ENCODE data around the gene CCDC63. TPM values are rescaled to one million over a fixed set of nuclear protein-coding genes. Genes with fewer than 3 reads are reported as not detected.

CCDC63 gene
- polyA plus RNA-seq, 3 donors, result 0.22 TPM; not detected in 2

DNA sequence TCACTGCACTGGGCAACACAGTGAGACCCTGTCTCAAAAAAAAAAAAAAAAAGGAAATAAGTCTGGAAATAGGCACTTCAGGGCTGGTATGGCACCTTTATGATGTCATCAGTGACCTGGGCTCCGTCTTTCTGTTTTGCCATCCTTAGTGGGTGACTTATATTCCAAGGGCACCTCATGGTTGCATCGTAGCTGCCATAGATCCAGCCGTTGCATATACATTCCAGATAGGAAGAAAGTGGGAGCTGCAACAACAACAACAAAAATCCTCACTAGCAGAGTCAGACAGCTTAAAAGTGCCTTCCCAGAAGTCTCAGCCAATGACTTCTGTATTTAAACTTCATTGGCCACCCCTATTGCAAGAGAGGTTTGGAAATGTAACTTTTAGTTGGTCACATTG, 47.2 kb downstream of the CCDC63 start:
- Histone ChIP-seq H2AFZ (ENCODE audit: insufficient read depth, low read depth, low read length, poor library complexity, severe bottlenecking) (peak overlapping the region; percentile 55), H4K20me1 (ENCODE audit: insufficient read depth, low read length) (no peaks in the 10 kb centered on the region), H3K27me3 (ENCODE audit: control insufficient read depth in 2 of 2, insufficient read depth in 2 of 2, low read length in 2 of 2) (no peaks in the 10 kb centered on the region), H3K9me3 (replicated peaks in 1 of 2; ENCODE audit: control insufficient read depth in 1 of 2, insufficient read depth in 1 of 2, low read length in 2 of 2) (peaks cover 0 to 4% of the 10 kb centered on the region in 2 donors), H3K4me1 (ENCODE audit: control insufficient read depth in 1 of 2, insufficient read depth in 2 of 2, low read length in 2 of 2) (peaks cover 13% of the 10 kb centered on the region in 2 donors), H3K4me3 (replicated peaks in 1 of 3; ENCODE audit: low read depth in 2 of 3, low read length in 3 of 3) (no peak overlapping the region), H3K9ac (ENCODE audit: insufficient read depth, low read length, poor library complexity, severe bottlenecking) (no peak overlapping the region), H3K27ac (ENCODE audit: low read depth in 1 of 2, low read length in 2 of 2) (no peak overlapping the region), H3K4me2 (replicated peaks; ENCODE audit: extremely low read depth, low read length, poor library complexity, severe bottlenecking) (no peak overlapping the region), H3K79me2 (ENCODE audit: insufficient read depth, low read length) (no peaks in the 10 kb centered on the region), H3K36me3 (replicated peaks in 1 of 2; ENCODE audit: control insufficient read depth in 1 of 2, insufficient read depth in 2 of 2, low read length in 2 of 2) (no peaks in the 10 kb centered on the region)
- TF ChIP-seq, protein P1, sequence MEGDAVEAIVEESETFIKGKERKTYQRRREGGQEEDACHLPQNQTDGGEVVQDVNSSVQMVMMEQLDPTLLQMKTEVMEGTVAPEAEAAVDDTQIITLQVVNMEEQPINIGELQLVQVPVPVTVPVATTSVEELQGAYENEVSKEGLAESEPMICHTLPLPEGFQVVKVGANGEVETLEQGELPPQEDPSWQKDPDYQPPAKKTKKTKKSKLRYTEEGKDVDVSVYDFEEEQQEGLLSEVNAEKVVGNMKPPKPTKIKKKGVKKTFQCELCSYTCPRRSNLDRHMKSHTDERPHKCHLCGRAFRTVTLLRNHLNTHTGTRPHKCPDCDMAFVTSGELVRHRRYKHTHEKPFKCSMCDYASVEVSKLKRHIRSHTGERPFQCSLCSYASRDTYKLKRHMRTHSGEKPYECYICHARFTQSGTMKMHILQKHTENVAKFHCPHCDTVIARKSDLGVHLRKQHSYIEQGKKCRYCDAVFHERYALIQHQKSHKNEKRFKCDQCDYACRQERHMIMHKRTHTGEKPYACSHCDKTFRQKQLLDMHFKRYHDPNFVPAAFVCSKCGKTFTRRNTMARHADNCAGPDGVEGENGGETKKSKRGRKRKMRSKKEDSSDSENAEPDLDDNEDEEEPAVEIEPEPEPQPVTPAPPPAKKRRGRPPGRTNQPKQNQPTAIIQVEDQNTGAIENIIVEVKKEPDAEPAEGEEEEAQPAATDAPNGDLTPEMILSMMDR (IDR thresholded peaks at IDR 0.05), result no peak
- Mint-ChIP-seq H3K36me3 (no peaks in the 10 kb centered on the region), H3K4me1 (peaks cover 13% of the 10 kb centered on the region), H3K4me3 (no peak overlapping the region), H3K9me3 (peaks cover 0 to 3% (median 0%) of the 10 kb centered on the region in 7 donors), H3K27me3 (ENCODE audit: low read depth in 3 of 3) (peaks cover 1 to 7% (median 3%) of the 10 kb centered on the region in 3 donors), H3K27ac (no peak overlapping the region)
- WGBS (ENCODE audit: insufficient coverage), result no CpG with 5 or more reads among the region's 3 CpGs
- intact Hi-C loops (cut with micrococcal nuclease), result no loop called here
- DNase-seq, result no peak

DNA sequence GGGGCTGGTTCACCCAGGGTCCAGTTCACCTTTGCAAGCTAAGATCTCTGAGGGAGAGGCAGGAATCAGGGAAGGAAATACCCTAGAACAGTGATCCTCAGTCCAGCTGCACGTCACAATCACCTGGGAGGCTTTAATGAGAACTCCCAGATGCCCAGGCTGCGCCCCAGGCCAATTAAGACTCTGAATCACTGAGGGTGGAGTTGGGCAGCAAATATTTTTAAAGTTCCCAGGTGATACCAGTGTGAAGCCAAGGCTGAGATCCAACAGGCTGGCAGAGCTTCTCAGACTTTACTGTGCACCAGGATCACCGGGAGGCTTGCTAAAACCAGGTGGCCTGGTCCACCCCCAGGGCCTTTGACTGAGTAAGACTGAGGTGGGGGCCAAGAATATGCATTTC, 49.8 kb downstream of the CCDC63 start:
- TF ChIP-seq, protein P1 (IDR thresholded peaks at IDR 0.05), result no peak
- Histone ChIP-seq H3K36me3 (replicated peaks in 1 of 2; ENCODE audit: control insufficient read depth in 1 of 2, insufficient read depth in 2 of 2, low read length in 2 of 2) (no peaks in the 10 kb centered on the region), H4K20me1 (ENCODE audit: insufficient read depth, low read length) (no peaks in the 10 kb centered on the region), H3K4me2 (replicated peaks; ENCODE audit: extremely low read depth, low read length, poor library complexity, severe bottlenecking) (no peak overlapping the region), H2AFZ (ENCODE audit: insufficient read depth, low read depth, low read length, poor library complexity, severe bottlenecking) (no peak overlapping the region), H3K79me2 (ENCODE audit: insufficient read depth, low read length) (no peaks in the 10 kb centered on the region), H3K27ac (ENCODE audit: low read depth in 1 of 2, low read length in 2 of 2) (no peak overlapping the region), H3K27me3 (ENCODE audit: control insufficient read depth in 2 of 2, insufficient read depth in 2 of 2, low read length in 2 of 2) (no peaks in the 10 kb centered on the region), H3K9ac (ENCODE audit: insufficient read depth, low read length, poor library complexity, severe bottlenecking) (no peak overlapping the region), H3K9me3 (replicated peaks in 1 of 2; ENCODE audit: control insufficient read depth in 1 of 2, insufficient read depth in 1 of 2, low read length in 2 of 2) (peaks cover 0 to 4% of the 10 kb centered on the region in 2 donors), H3K4me1 (ENCODE audit: control insufficient read depth in 1 of 2, insufficient read depth in 2 of 2, low read length in 2 of 2) (peaks cover 13% of the 10 kb centered on the region in 2 donors), H3K4me3 (replicated peaks in 1 of 3; ENCODE audit: low read depth in 2 of 3, low read length in 3 of 3) (no peak overlapping the region)
- H3K27ac Mint-ChIP-seq, result no peak overlapping the region
- no peak for DNase-seq
- intact Hi-C loops (cut with micrococcal nuclease), result no loop called here
- peaks cover 0 to 8% (median 0%) of the 10 kb centered on the region in 3 donors for H3K27me3 Mint-ChIP-seq (ENCODE audit: low read depth in 3 of 3)
- no peaks in the 10 kb centered on the region for H3K36me3 Mint-ChIP-seq
- H3K4me1 Mint-ChIP-seq, result peaks cover 13% of the 10 kb centered on the region
- WGBS (ENCODE audit: insufficient coverage), result 100% methylated on average over 2 of the region's 3 CpGs
- peaks cover 0 to 3% (median 0%) of the 10 kb centered on the region in 7 donors for H3K9me3 Mint-ChIP-seq
- no peak overlapping the region for H3K4me3 Mint-ChIP-seq

All from CD14-positive monocyte (primary cell).